Natural killer cell (primary cell): ENCODE measurements around the gene MAP2K1. TPM values are rescaled to one million over a fixed set of nuclear protein-coding genes. Genes with fewer than 3 reads are reported as not detected.

Source experiments
- ATAC-seq, 3 donors: fragments of 150-1000 bp in 2 of 3; fragments of 200-7000 bp in 1 of 3; cut with Tn5 transposase; 1 replicate in 1 of 3; 2 replicates in 2 of 3; pipeline ENCODE4 v1.10.0; 2021; ENCODE audit warnings: mild to moderate bottlenecking in 2 of 3, moderate library complexity in 2 of 3
- DNase-seq, 2 donors: peaks; one replicate each; pipeline versions ENCODE4 v3.0.0 to v3.0.0-alpha.2; 2013 to 2021; ENCODE audit warnings: mixed read lengths in 1 of 2
- H3K27ac ChIP-seq: one replicate; pipeline ENCODE4 v1.5.1; 2013; ENCODE audit warnings: mild to moderate bottlenecking, low read length
- H3K27me3 ChIP-seq: one replicate; pipeline ENCODE4 v1.6.1; 2013; ENCODE audit warnings: low read length; ENCODE audit not compliant: control insufficient read depth, insufficient read depth
- H3K36me3 ChIP-seq: one replicate; pipeline ENCODE4 v1.6.1; 2013; ENCODE audit warnings: low read length; ENCODE audit not compliant: control insufficient read depth, insufficient read depth
- H3K4me1 ChIP-seq: one replicate; pipeline ENCODE4 v1.6.1; 2013; ENCODE audit warnings: low read length; ENCODE audit not compliant: control insufficient read depth, insufficient read depth
- H3K4me3 ChIP-seq: one replicate; pipeline ENCODE4 v1.5.1; 2013; ENCODE audit warnings: low read length
- H3K9me3 ChIP-seq: one replicate; pipeline ENCODE4 v1.6.1; 2013; ENCODE audit warnings: low read length; ENCODE audit not compliant: control insufficient read depth, insufficient read depth
- H3K27ac Mint-ChIP-seq, 2 donors: one replicate each; pipeline ENCODE4 v1.8.0; 2022; ENCODE audit warnings: mild to moderate bottlenecking in 2 of 2, mixed read lengths in 2 of 2, moderate library complexity in 1 of 2
- H3K27me3 Mint-ChIP-seq, 2 donors: one replicate each; pipeline ENCODE4 v1.8.0; 2022; ENCODE audit warnings: low read depth in 2 of 2, mixed read lengths in 2 of 2
- H3K36me3 Mint-ChIP-seq: one replicate; pipeline ENCODE4 v1.8.0; 2022; ENCODE audit warnings: mixed read lengths
- H3K4me1 Mint-ChIP-seq, 2 donors: one replicate each; pipeline ENCODE4 v1.8.0; 2022; ENCODE audit warnings: mixed read lengths in 2 of 2
- H3K4me3 Mint-ChIP-seq: one replicate; pipeline ENCODE4 v1.8.0; 2022; ENCODE audit warnings: mild to moderate bottlenecking, moderate library complexity, mixed read lengths
- H3K9me3 Mint-ChIP-seq, 2 donors: one replicate each; pipeline ENCODE4 v1.8.0; 2022; ENCODE audit warnings: mixed read lengths in 2 of 2
- WGBS: methylation state at CpG from one replicate; pipeline ENCODE4 v1.1.7; 2013; ENCODE audit warnings: missing lambda C conversion rate; ENCODE audit not compliant: insufficient coverage; 5-methylcytosine and 5-hydroxymethylcytosine counted together
- intact Hi-C: fragments of 100-400 bp; cut with micrococcal nuclease; formaldehyde crosslinking; loops from one replicate; pipeline ENCODE4 v1.14.2; 2022
- total RNA-seq, 4 donors: library from RNA; stranded (reverse); fragments of 120-200 nt in 1 of 4; gene quantifications; one replicate each; pipeline versions ENCODE4 v1.2.3 to v1.2.4, GENCODE V29; 2013 to 2022
- TF ChIP-seq, protein P1 (sequence below): fragments of 200-600 bp; IDR thresholded peaks from one replicate; pipeline ENCODE4 v1.8.0; 2022; ENCODE audit warnings: antibody characterized with exemption

MAP2K1 gene
- total RNA-seq, 3 donors from 2014 or later (not counting 1 experiment from before 2014, with no cell fraction given) = 45.5 to 49.2 (median 48.9) TPM

DNA sequence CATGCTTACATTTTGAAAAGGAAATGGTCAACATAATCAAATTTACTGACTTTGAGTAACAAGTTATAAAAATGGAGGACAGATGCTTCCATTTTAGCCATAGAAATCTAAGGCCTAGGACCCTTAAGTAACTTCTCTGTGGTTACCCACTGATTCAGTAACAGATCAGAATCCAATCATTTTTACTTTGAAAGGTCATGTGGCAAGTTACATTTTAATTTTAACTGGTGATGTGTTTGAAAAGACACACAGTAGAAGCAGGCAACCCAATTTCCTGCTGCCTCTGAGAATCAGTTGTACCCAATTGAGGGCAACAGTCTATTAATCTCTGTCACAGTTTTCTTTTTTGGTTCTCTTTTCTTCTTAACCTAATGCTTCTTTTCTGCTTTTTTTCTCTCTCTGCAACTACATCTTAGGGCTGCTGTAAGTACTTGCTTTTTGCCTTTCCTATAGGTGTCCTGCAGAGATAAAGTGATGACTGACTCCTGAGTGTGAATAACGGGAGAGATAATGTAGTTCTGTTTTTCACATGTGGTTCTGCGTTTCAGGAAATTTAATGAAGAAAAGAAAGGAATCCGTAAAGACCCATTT, 121.7 kb downstream of the MAP2K1 start:
- Mint-ChIP-seq H3K4me1 (peaks cover 24 to 26% of the 10 kb centered on the region in 2 donors), H3K27ac (no peak overlapping the region), H3K36me3 (no peaks in the 10 kb centered on the region), H3K9me3 (no peaks in the 10 kb centered on the region), H3K27me3 (no peaks in the 10 kb centered on the region), H3K4me3 (peak overlapping the region; percentile 32)
- no peaks in the 10 kb centered on the region for H3K27me3 ChIP-seq
- ATAC-seq (no peak), DNase-seq (no peak)
- WGBS = 100% methylated on average over 1 of the region's 3 CpGs
- H3K4me1 ChIP-seq = peaks cover 11% of the 10 kb centered on the region
- H3K9me3 ChIP-seq = no peaks in the 10 kb centered on the region
- intact Hi-C loops = no loop called here
- no peak overlapping the region for H3K27ac ChIP-seq
- TF ChIP-seq, protein P1, sequence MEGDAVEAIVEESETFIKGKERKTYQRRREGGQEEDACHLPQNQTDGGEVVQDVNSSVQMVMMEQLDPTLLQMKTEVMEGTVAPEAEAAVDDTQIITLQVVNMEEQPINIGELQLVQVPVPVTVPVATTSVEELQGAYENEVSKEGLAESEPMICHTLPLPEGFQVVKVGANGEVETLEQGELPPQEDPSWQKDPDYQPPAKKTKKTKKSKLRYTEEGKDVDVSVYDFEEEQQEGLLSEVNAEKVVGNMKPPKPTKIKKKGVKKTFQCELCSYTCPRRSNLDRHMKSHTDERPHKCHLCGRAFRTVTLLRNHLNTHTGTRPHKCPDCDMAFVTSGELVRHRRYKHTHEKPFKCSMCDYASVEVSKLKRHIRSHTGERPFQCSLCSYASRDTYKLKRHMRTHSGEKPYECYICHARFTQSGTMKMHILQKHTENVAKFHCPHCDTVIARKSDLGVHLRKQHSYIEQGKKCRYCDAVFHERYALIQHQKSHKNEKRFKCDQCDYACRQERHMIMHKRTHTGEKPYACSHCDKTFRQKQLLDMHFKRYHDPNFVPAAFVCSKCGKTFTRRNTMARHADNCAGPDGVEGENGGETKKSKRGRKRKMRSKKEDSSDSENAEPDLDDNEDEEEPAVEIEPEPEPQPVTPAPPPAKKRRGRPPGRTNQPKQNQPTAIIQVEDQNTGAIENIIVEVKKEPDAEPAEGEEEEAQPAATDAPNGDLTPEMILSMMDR = no peak
- H3K4me3 ChIP-seq = no peak overlapping the region
- peaks cover under 1% of the 10 kb centered on the region for H3K36me3 ChIP-seq

DNA sequence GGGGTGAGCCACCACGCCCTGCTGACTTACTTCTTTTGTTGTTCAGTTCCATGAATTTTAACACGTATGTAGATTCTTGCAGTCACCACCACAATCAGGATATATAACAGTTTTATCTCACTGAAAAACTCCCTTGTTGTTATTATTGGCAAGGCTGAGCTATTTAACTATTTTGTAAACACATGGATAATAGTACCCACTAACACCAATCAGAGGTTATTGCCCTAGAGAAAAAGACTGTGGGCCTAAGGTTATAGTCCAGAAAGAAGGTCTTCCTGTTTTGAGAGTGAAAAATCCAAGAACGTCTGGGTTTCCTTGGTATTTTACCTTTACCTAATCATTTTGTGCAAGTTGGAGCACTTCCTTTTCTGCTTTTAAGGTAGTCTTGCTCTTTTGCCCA, 127.9 kb downstream of the MAP2K1 start:
- Histone ChIP-seq H3K27me3 (no peaks in the 10 kb centered on the region), H3K4me3 (no peak overlapping the region), H3K36me3 (peaks cover 17% of the 10 kb centered on the region), H3K4me1 (no peaks in the 10 kb centered on the region), H3K27ac (no peak overlapping the region), H3K9me3 (no peaks in the 10 kb centered on the region)
- Mint-ChIP-seq H3K27ac (no peak overlapping the region), H3K36me3 (peaks cover 7% of the 10 kb centered on the region), H3K9me3 (no peaks in the 10 kb centered on the region), H3K4me3 (no peak overlapping the region), H3K27me3 (no peaks in the 10 kb centered on the region), H3K4me1 (no peaks in the 10 kb centered on the region)
- intact Hi-C loops = no loop called here
- WGBS = 94% methylated on average over 3 of the region's 3 CpGs
- TF ChIP-seq, protein P1 = no peak
- ATAC-seq = no peak
- DNase-seq = no peak

DNA sequence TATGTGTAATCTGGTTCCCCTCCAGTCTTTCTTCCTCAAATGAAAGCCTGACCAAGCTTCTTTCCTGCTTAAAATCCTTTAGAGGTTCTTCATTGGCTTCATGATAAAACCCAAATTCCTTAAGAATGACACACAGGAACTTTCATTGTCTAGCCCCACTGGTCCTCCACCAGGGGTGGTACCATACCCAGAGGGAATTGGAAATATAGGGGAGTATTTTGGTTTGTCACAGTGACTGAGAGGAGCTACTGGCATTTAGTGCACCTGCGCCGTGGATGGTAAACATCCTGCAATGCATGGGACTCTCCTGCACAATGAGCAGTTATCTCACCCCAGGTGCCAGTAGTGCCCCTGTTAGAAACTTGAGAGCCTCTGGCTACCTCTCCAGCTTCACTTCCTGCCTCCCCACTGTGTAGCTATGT, 129.2 kb downstream of the MAP2K1 start:
- TF ChIP-seq, protein P1 = no peak
- Histone ChIP-seq H3K4me1 (no peaks in the 10 kb centered on the region), H3K9me3 (no peaks in the 10 kb centered on the region), H3K36me3 (peaks cover 23% of the 10 kb centered on the region), H3K27me3 (no peaks in the 10 kb centered on the region), H3K4me3 (no peak overlapping the region), H3K27ac (no peak overlapping the region)
- 100% methylated on average over 2 of the region's 2 CpGs for WGBS
- ATAC-seq (no peak), DNase-seq (no peak)
- Mint-ChIP-seq H3K9me3 (no peaks in the 10 kb centered on the region), H3K27me3 (no peaks in the 10 kb centered on the region), H3K4me3 (no peak overlapping the region), H3K4me1 (no peaks in the 10 kb centered on the region), H3K27ac (no peak overlapping the region), H3K36me3 (peaks cover 7% of the 10 kb centered on the region)
- intact Hi-C loops = no loop called here

DNA sequence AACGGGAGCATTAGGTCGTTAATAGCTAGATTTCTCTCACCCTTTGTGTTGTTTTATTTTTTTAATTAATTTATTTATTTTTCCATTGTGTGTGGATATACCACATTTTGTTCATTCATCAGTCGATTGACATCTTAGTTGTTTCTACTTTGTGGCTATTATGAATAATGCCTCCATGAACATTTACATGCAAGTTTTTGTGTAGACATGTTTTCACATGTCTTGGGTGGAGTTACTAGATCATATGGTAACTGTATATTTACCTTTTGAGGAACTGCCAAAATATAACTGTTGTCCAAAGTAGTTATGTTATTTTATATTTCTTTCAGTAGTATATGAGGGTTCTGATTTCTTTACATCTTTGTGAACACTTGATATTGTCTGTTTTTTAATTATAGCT, 137.2 kb downstream of the MAP2K1 start:
- Histone ChIP-seq H3K27ac (no peak overlapping the region), H3K4me1 (no peaks in the 10 kb centered on the region), H3K9me3 (no peaks in the 10 kb centered on the region), H3K27me3 (no peaks in the 10 kb centered on the region), H3K4me3 (no peak overlapping the region), H3K36me3 (peaks cover 21% of the 10 kb centered on the region)
- intact Hi-C loops = no loop called here
- Mint-ChIP-seq H3K4me1 (no peaks in the 10 kb centered on the region), H3K27me3 (no peaks in the 10 kb centered on the region), H3K27ac (no peak overlapping the region), H3K4me3 (no peak overlapping the region), H3K36me3 (no peaks in the 10 kb centered on the region), H3K9me3 (no peaks in the 10 kb centered on the region)
- DNase-seq (no peak), ATAC-seq (no peak)
- WGBS = no CpG with 5 or more reads among the region's 3 CpGs
- TF ChIP-seq, protein P1 = no peak
